ENCODE measurements around the gene ETV5. TPM values are rescaled to one million over a fixed set of nuclear protein-coding genes. Genes with fewer than 3 reads are reported as not detected.

Gene ETV5
- total and polyA plus RNA-seq, 9 of the 15 experiments (the other 6 are each of a cell fraction or from before 2014, with no cell fraction given), result 9.2 to 25.9 (median 15.9) TPM

DNA sequence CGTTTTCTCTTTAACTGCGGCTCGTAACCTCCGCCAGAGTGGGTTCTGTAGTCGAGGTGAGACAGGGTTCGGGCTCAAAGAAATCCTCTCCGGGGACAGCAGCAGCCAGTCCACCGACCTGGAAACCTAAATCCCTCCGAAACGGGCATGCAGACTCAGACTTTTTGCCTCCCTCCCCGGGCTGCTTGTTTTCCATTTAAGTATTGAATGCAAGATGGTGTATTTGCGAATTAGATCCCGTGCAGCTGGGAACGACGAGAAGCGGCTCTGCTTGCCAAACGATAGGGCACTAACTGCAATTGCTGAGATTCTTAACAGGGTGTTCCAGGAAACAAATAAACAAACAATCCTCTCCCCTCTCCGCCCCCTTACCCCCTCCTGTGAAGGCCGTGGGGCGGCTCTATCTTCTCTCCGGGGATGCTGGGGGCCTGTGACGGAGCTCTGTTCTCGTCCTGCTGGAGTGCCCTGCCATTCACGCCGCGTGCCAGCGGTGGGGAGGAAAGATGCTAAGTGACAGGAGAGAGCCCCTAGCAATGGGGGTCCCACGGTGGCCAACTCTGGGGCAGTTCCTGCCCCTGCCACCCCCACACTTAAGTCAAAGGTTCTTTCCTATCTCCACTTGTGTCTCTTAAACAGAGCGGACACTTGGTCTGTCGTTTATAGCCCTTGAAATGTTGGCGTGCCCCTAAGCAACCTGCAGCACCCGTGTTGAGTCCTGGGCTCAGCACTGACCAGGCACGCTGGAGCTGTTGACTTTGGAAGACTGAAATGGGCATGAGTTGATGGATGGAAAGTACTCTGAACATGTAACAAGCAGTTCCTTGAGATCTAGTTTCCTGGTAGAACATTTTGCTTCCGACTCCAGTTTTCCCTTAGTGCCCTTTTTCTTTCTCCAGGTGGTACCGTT lies 1.3 kb upstream of the ETV5 start:
- in situ Hi-C loops (cut with MboI) (no loop called here), intact Hi-C loops (cut with micrococcal nuclease) (loop anchor here (1.0 to 5.0 kb wide), 2 partner anchors 108 to 460 kb away; partner anchors contain the start of gene DNAJB11)
- ATAC-seq (no peak), DNase-seq (ENCODE audit: extremely low read depth in 1 of 4, low spot score in 3 of 4) (peak; percentile 34 to 55 (median 38)), FAIRE-seq (no peak)
- Histone ChIP-seq H3K9ac (ENCODE audit: insufficient read depth in 1 of 2, low read depth in 2 of 2, low read length in 2 of 2) (peak overlapping the region; percentile 74 to 85; a peak in 3 of 4 replicates), H3K36me3 (ENCODE audit: control insufficient read depth, insufficient read depth, low read length) (no peaks in the 10 kb centered on the region; the same call in 2 of the 3 replicates), H3K4me3 (peak overlapping the region; percentile 40), H3K4me2 (ENCODE audit: insufficient read depth, low read length) (peak overlapping the region; percentile 81), H3K27ac (ENCODE audit: extremely low read depth, low read depth, low read length) (peak overlapping the region; percentile 80), H3K27me3 (ENCODE audit: control insufficient read depth in 2 of 2, insufficient read depth in 2 of 2, low read length in 2 of 2) (peaks cover 14 to 21% of the 10 kb centered on the region in 2 experiments; a peak in 4 of 5 replicates), H3K9me3 (replicated peaks; ENCODE audit: control insufficient read depth, insufficient read depth, low read depth, low read length) (no peaks in the 10 kb centered on the region), H3K9me1 (ENCODE audit: control insufficient read depth, insufficient read depth, low read length) (no peaks in the 10 kb centered on the region), H4K20me1 (replicated peaks; ENCODE audit: control insufficient read depth, insufficient read depth, low read length) (no peaks in the 10 kb centered on the region), H3K4me1 (replicated peaks in 1 of 2; ENCODE audit: control insufficient read depth in 2 of 2, insufficient read depth in 2 of 2, low read length in 2 of 2) (peaks cover 16 to 26% of the 10 kb centered on the region in 2 experiments), H3K79me2 (ENCODE audit: control insufficient read depth, insufficient read depth, low read length) (peaks cover 25% of the 10 kb centered on the region), H2AFZ (ENCODE audit: low read depth, low read length) (peak overlapping the region; percentile 87)
- CTCF ChIA-PET (ENCODE audit: low intra/inter-chr PET ratio), result no interaction called here
- WGBS (ENCODE audit: insufficient coverage, low coverage, missing lambda C conversion rate), result 18% methylated on average over 35 of the region's 35 CpGs
- no TSS peak for BruUV-seq (replicated peaks)
- POLR2A ChIA-PET, result interaction anchor here (0.6 to 4.0 kb wide), 8 partner anchors 9 to 236 kb away, joined by 3 to 34 read pairs (median 3); no protein-coding TSS in a partner anchor
- TF ChIP-seq YY1 (IDR thresholded peaks at IDR 0.05; ENCODE audit: borderline replicate concordance in 1 of 3, control insufficient read depth in 1 of 3, extremely low read depth in 1 of 3, insufficient read depth in 3 of 3, insufficient read length in 1 of 3, insufficient replicate concordance in 2 of 3, low read depth in 1 of 3, low read length in 2 of 3) (peak in 1 of 3 experiments; percentile 10), HES1 (IDR thresholded peaks at IDR 0.05; ENCODE audit: low read depth) (0 out of 2 replicates have a peak, but pooled peaks have one; percentile 24), ZBTB7A (IDR thresholded peaks at IDR 0.05; ENCODE audit: borderline replicate concordance, control insufficient read depth, low read depth, low read length) (peak; percentile 38; the same call in 1 of the 2 replicates), ATF7 (IDR thresholded peaks at IDR 0.05) (peak; percentile 73; the same call in 1 of the 2 replicates), SREBF1 (IDR thresholded peaks at IDR 0.05; ENCODE audit: borderline replicate concordance, low read depth, low read length) (no peak), PRDM10 (IDR thresholded peaks at IDR 0.05; ENCODE audit: partially characterized antibody) (peak; percentile 97), MCM7 (IDR thresholded peaks at IDR 0.05) (no peak), SRF (CRISPR knock-in tag; IDR thresholded peaks at IDR 0.05) (0 out of 4 replicates have a peak, but pooled peaks of 1 of the 2 experiments have one; percentile 10), MED1 (CRISPR knock-in tag; IDR thresholded peaks at IDR 0.05; ENCODE audit: borderline replicate concordance) (no peak), PHF21A (IDR thresholded peaks at IDR 0.05; ENCODE audit: borderline replicate concordance, low read depth) (0 out of 2 replicates have a peak, but pooled peaks have one; percentile 2), ZNF740 (CRISPR knock-in tag; IDR thresholded peaks at IDR 0.05) (0 out of 2 replicates have a peak, but pooled peaks have one; percentile 19), ZNF740 (tag; IDR thresholded peaks at IDR 0.05) (no peak), KDM1A (IDR thresholded peaks at IDR 0.05) (peak in 1 of 2 experiments; percentile 3; a peak in 2 of 4 replicates)

Measured in K562 (cell line).